HL-60 (cell line): Measurements from ENCODE around the gene GRB7.

Experiments used
- POLR2AphosphoS5 ChIP-seq: IDR thresholded peaks from 2 replicates; pipeline ENCODE4 v1.6.1; 2012; ENCODE audit warnings: low read depth
- TF ChIP-seq, protein P1 (sequence below): IDR thresholded peaks from one replicate; pipeline ENCODE4 v1.5.1; 2011; ENCODE audit warnings: low read length, control low read depth, inconsistent platforms; ENCODE audit not compliant: insufficient read depth
- TF ChIP-seq, protein P2 (sequence below): IDR thresholded peaks from 2 replicates; pipeline ENCODE4 v1.6.1; 2012; ENCODE audit warnings: low read depth; ENCODE audit not compliant: insufficient replicate concordance

DNA sequence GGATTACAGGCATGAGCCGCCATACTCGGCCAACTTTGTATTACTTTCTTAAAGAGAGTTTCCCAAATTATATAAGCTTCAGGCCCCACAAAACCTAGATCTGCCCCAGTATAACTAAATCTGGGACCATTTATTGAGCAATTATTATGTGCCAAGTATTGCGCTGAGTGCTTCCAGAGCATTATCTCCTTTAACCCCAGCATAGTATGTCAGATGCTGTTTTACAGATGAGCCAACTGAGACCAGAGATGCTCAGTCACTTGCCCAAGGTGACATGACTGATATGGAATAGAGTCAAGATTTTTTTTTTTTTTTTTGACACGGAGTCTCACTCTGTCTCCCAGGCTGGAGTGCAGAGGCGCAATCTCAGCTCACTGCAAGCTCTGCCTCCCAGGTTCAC, 39.8 kb upstream of the GRB7 start:
- TF ChIP-seq, protein P1, sequence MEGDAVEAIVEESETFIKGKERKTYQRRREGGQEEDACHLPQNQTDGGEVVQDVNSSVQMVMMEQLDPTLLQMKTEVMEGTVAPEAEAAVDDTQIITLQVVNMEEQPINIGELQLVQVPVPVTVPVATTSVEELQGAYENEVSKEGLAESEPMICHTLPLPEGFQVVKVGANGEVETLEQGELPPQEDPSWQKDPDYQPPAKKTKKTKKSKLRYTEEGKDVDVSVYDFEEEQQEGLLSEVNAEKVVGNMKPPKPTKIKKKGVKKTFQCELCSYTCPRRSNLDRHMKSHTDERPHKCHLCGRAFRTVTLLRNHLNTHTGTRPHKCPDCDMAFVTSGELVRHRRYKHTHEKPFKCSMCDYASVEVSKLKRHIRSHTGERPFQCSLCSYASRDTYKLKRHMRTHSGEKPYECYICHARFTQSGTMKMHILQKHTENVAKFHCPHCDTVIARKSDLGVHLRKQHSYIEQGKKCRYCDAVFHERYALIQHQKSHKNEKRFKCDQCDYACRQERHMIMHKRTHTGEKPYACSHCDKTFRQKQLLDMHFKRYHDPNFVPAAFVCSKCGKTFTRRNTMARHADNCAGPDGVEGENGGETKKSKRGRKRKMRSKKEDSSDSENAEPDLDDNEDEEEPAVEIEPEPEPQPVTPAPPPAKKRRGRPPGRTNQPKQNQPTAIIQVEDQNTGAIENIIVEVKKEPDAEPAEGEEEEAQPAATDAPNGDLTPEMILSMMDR = no peak
- TF ChIP-seq POLR2AphosphoS5 = no peak
- TF ChIP-seq, protein P2, sequence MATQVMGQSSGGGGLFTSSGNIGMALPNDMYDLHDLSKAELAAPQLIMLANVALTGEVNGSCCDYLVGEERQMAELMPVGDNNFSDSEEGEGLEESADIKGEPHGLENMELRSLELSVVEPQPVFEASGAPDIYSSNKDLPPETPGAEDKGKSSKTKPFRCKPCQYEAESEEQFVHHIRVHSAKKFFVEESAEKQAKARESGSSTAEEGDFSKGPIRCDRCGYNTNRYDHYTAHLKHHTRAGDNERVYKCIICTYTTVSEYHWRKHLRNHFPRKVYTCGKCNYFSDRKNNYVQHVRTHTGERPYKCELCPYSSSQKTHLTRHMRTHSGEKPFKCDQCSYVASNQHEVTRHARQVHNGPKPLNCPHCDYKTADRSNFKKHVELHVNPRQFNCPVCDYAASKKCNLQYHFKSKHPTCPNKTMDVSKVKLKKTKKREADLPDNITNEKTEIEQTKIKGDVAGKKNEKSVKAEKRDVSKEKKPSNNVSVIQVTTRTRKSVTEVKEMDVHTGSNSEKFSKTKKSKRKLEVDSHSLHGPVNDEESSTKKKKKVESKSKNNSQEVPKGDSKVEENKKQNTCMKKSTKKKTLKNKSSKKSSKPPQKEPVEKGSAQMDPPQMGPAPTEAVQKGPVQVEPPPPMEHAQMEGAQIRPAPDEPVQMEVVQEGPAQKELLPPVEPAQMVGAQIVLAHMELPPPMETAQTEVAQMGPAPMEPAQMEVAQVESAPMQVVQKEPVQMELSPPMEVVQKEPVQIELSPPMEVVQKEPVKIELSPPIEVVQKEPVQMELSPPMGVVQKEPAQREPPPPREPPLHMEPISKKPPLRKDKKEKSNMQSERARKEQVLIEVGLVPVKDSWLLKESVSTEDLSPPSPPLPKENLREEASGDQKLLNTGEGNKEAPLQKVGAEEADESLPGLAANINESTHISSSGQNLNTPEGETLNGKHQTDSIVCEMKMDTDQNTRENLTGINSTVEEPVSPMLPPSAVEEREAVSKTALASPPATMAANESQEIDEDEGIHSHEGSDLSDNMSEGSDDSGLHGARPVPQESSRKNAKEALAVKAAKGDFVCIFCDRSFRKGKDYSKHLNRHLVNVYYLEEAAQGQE = no peak
